Mesendoderm (in vitro differentiated cells): Measurements from ENCODE around the gene CARNS1.

Experiments used
- DNase-seq: peaks from one replicate; pipeline ENCODE4 v3.0.0; 2013
- H2AK5ac ChIP-seq: 2 replicates; pipeline ENCODE4 v1.6.1; 2013; ENCODE audit warnings: low read length, inconsistent platforms
- H2BK120ac ChIP-seq: 2 replicates; pipeline ENCODE4 v1.6.1; 2013; ENCODE audit warnings: low read depth, mild to moderate bottlenecking, low read length, moderate library complexity, mixed read lengths
- H2BK15ac ChIP-seq: replicated peaks from 2 replicates; pipeline ENCODE4 v1.6.1; 2013; ENCODE audit warnings: low read depth, mild to moderate bottlenecking, moderate library complexity
- H2BK5ac ChIP-seq: 2 replicates; pipeline ENCODE4 v1.6.1; 2013; ENCODE audit warnings: low read length, inconsistent platforms
- H3K18ac ChIP-seq: 2 replicates; pipeline ENCODE4 v1.6.1; 2013; ENCODE audit warnings: mild to moderate bottlenecking, low read length, mixed read lengths
- H3K23ac ChIP-seq: one replicate; pipeline ENCODE4 v1.6.1; 2013; ENCODE audit warnings: low read length
- H3K27ac ChIP-seq: 2 replicates; pipeline ENCODE4 v1.5.1; 2013; ENCODE audit warnings: low read depth, mild to moderate bottlenecking, inconsistent platforms, low read length, moderate library complexity
- H3K27me3 ChIP-seq: 2 replicates; pipeline ENCODE4 v1.6.1; 2013; ENCODE audit warnings: low read length, control low read depth, mild to moderate bottlenecking, inconsistent platforms; ENCODE audit not compliant: insufficient read depth, poor library complexity
- H3K36me3 ChIP-seq: 2 replicates; pipeline ENCODE4 v1.6.1; 2013; ENCODE audit warnings: low read length, inconsistent platforms; ENCODE audit not compliant: control insufficient read depth, insufficient read depth
- H3K4ac ChIP-seq: one replicate; pipeline ENCODE4 v1.6.1; 2013; ENCODE audit warnings: low read depth, mild to moderate bottlenecking, low read length, moderate library complexity
- H3K4me1 ChIP-seq: 2 replicates; pipeline ENCODE4 v1.6.1; 2013; ENCODE audit warnings: low read depth, low read length, inconsistent platforms; ENCODE audit not compliant: control insufficient read depth
- H3K4me2 ChIP-seq: 2 replicates; pipeline ENCODE4 v1.6.1; 2013; ENCODE audit warnings: low read length
- H3K4me3 ChIP-seq: 2 replicates; pipeline ENCODE4 v1.5.1; 2013; ENCODE audit warnings: mild to moderate bottlenecking, low read length
- H3K56ac ChIP-seq: one replicate; pipeline ENCODE4 v1.6.1; 2013; ENCODE audit warnings: low read length
- H3K79me1 ChIP-seq: 2 replicates; pipeline ENCODE4 v1.6.1; 2013; ENCODE audit warnings: low read length, inconsistent platforms
- H3K79me2 ChIP-seq: 2 replicates; pipeline ENCODE4 v1.6.1; 2013; ENCODE audit warnings: mild to moderate bottlenecking, low read length; ENCODE audit not compliant: control insufficient read depth, insufficient read depth
- H3K9ac ChIP-seq: 2 replicates; pipeline ENCODE4 v1.6.1; 2013; ENCODE audit warnings: low read length, inconsistent platforms
- H4K5ac ChIP-seq: one replicate; pipeline ENCODE4 v1.6.1; 2013; ENCODE audit warnings: low read length
- H4K8ac ChIP-seq: one replicate; pipeline ENCODE4 v1.6.1; 2013; ENCODE audit warnings: low read depth, mild to moderate bottlenecking, control low read depth, low read length, moderate library complexity
- WGBS: extraction: QIAGEN DNeasy Blood & Tissue Kit; methylation state at CpG from one replicate; pipeline ENCODE4 v1.1.7; 2013; ENCODE audit warnings: low lambda C conversion rate, missing lambda C conversion rate; ENCODE audit not compliant: insufficient coverage; ENCODE audit errors: extremely low coverage; 5-methylcytosine and 5-hydroxymethylcytosine counted together

CARNS1 gene

DNA sequence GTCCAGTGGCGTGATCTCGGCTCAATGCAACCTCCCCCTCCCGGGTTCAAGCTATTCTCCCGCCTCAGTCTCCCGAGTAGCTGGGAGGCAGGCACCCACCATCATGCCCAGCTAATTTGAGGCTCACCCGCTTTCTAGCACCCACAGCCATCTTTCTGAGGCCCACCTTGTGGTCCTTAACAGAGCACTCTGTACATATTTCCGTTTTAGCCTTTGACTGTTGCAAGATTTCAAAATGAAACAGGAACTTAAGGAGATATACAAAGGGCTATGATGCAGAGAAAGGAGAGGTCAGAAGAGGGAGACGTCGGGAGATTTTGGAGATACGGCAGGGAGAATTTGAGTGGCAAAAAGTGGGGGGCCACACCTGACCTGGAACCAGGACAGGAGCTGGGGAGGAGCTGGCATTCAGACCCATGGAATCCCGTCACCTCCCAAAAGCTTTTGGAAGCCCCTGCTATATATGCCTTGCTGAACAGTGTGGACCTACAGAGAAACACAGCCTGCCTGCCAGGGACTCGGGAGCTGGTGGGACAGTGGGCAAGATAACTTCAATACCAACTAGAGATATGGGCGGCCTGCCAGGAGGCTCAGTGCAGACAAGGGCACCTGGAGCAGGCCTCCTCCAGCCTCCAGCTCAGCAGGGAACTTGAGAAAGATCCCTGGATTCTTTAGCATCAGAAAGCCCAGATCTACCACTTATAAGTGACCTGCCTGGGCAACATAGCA is 34.1 kb upstream of the CARNS1 start:
- no peak overlapping the region for H2BK120ac ChIP-seq
- H3K9ac ChIP-seq, result no peak overlapping the region
- H3K36me3 ChIP-seq, result no peaks in the 10 kb centered on the region
- DNase-seq, result no peak
- peaks cover under 1% of the 10 kb centered on the region for H3K4me1 ChIP-seq
- no peak overlapping the region for H3K4me3 ChIP-seq
- no peak overlapping the region for H3K27ac ChIP-seq
- H2AK5ac ChIP-seq, result no peak overlapping the region
- H3K56ac ChIP-seq, result no peak overlapping the region
- H4K5ac ChIP-seq, result no peak overlapping the region
- no peak overlapping the region for H3K23ac ChIP-seq
- H3K79me2 ChIP-seq, result no peaks in the 10 kb centered on the region
- no peaks in the 10 kb centered on the region for H3K27me3 ChIP-seq
- no peak overlapping the region for H2BK15ac ChIP-seq
- H3K18ac ChIP-seq, result no peak overlapping the region
- no peaks in the 10 kb centered on the region for H3K79me1 ChIP-seq
- no CpG with 5 or more reads among the region's 13 CpGs for WGBS
- no peak overlapping the region for H3K4me2 ChIP-seq
- H4K8ac ChIP-seq, result no peak overlapping the region
- no peak overlapping the region for H2BK5ac ChIP-seq
- H3K4ac ChIP-seq, result no peak overlapping the region

DNA sequence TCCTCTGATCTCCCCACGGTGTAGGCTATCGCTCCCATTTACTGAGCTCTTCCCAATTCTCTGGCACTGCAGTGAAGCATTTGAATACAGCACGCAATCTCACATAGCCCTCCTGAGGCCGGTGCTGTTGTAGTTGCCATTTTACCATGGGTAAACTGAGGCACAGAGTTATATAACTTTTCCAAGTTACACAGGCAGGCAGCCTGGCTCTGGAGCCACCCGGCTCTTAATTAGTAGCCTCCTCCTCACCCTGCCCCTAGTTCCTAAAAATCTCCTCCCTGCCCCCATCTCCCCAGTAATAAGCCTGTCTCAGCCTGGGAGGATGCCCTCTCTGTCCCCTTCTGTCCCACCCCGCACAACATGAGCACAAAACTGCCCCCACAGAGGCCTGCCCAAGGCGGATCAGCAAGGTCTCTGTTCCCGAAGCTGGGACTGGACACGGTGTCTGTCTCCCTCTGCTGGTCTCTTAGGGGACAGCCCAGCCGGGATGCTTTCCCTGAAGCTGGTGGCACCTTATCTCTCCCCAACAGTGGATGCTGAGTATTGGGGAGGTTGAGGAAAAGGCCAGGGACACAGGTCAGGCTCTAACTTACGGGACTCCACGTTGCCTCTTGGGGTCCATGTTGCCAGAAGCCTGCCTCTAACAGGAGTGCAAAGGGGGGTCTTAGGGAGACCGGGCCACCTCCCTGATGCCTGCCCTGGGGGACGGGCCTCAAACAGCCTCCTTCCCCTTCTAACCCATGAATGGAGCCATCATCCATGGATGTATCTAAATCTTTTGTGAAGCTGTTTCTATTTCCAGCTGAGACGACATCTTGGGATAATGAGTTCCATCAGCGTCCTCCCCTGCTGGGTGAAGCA is 33.0 kb upstream of the CARNS1 start:
- no peak overlapping the region for H2BK120ac ChIP-seq
- H3K4ac ChIP-seq, result no peak overlapping the region
- H3K36me3 ChIP-seq, result no peaks in the 10 kb centered on the region
- WGBS, result no CpG with 5 or more reads among the region's 16 CpGs
- H3K4me3 ChIP-seq, result no peak overlapping the region
- no peak overlapping the region for H2BK5ac ChIP-seq
- H3K27ac ChIP-seq, result no peak overlapping the region
- no peaks in the 10 kb centered on the region for H3K79me2 ChIP-seq
- H3K79me1 ChIP-seq, result no peaks in the 10 kb centered on the region
- peak overlapping the region; percentile 9 for H3K9ac ChIP-seq
- H3K27me3 ChIP-seq, result no peaks in the 10 kb centered on the region
- H3K23ac ChIP-seq, result no peak overlapping the region
- no peak overlapping the region for H3K4me2 ChIP-seq
- peak; percentile 80 for DNase-seq
- no peak overlapping the region for H2BK15ac ChIP-seq
- H4K8ac ChIP-seq, result no peak overlapping the region
- H3K56ac ChIP-seq, result no peak overlapping the region
- no peak overlapping the region for H3K18ac ChIP-seq
- peaks cover 8% of the 10 kb centered on the region for H3K4me1 ChIP-seq
- H2AK5ac ChIP-seq, result no peak overlapping the region
- no peak overlapping the region for H4K5ac ChIP-seq

DNA sequence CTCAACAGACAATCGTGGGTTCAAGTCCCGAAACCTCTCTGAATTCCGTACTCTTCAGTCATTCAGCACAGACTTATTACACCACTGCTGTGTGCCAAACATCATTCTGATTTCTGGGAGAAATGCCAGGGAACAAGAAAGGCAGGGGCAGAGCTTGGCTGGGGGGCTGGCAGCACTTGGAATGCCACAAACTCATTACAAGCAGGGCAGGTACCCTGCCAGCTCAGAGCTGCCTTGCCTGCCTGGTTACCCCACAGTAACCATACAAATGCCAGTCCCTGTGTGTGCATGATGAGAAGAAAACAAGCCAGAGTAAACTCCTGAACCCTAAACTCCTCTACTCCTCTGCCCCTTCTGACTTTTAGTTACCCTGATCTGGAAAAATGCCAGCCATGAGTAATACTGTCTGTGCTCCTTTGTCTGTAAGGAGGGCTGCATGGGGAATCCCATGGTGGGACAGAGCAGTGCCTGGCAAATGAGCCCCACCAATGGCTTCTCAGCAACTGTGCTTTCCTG is 30.6 kb upstream of the CARNS1 start:
- no peak overlapping the region for H3K4me2 ChIP-seq

GRCh38 chr11:67387069-67387468 is 28.4 kb upstream of the CARNS1 start:
- no peak overlapping the region for H4K5ac ChIP-seq
- H3K23ac ChIP-seq, result no peak overlapping the region
- H3K4me2 ChIP-seq, result no peak overlapping the region
- H3K79me1 ChIP-seq, result peaks cover 4% of the 10 kb centered on the region
- DNase-seq, result peak; percentile 72
- H2BK120ac ChIP-seq, result peak overlapping the region; percentile 33
- peak overlapping the region; percentile 65 for H3K18ac ChIP-seq
- H2AK5ac ChIP-seq, result no peak overlapping the region
- H4K8ac ChIP-seq, result no peak overlapping the region
- peak overlapping the region; percentile 42 for H3K9ac ChIP-seq
- peak overlapping the region; percentile 7 for H2BK5ac ChIP-seq
- no peaks in the 10 kb centered on the region for H3K36me3 ChIP-seq
- H3K27me3 ChIP-seq, result no peaks in the 10 kb centered on the region
- WGBS, result no CpG with 5 or more reads among the region's 9 CpGs
- H3K27ac ChIP-seq, result peak overlapping the region; percentile 81
- H2BK15ac ChIP-seq, result no peak overlapping the region
- H3K4ac ChIP-seq, result peak overlapping the region; percentile 10
- peaks cover 2% of the 10 kb centered on the region for H3K79me2 ChIP-seq
- H3K4me3 ChIP-seq, result no peak overlapping the region
- H3K56ac ChIP-seq, result peak overlapping the region; percentile 67
- H3K4me1 ChIP-seq, result peaks cover 9% of the 10 kb centered on the region

More for the DNA sequence above, 30.6 kb upstream of the CARNS1 start:
- Histone ChIP-seq H2BK120ac (no peak overlapping the region), H2AK5ac (no peak overlapping the region), H3K79me2 (no peaks in the 10 kb centered on the region), H2BK15ac (no peak overlapping the region), H3K36me3 (no peaks in the 10 kb centered on the region), H3K56ac (peak overlapping the region; percentile 25), H3K18ac (no peak overlapping the region), H4K8ac (no peak overlapping the region), H3K4ac (no peak overlapping the region), H3K27me3 (no peaks in the 10 kb centered on the region), H4K5ac (no peak overlapping the region), H3K27ac (no peak overlapping the region), H3K4me1 (peaks cover 9% of the 10 kb centered on the region), H3K79me1 (no peaks in the 10 kb centered on the region), H3K9ac (no peak overlapping the region), H3K23ac (no peak overlapping the region), H2BK5ac (no peak overlapping the region), H3K4me3 (no peak overlapping the region)
- no peak for DNase-seq
- WGBS, result no CpG with 5 or more reads among the region's 3 CpGs

- Histone ChIP-seq H3K4me1 (peaks cover 9% of the 10 kb centered on the region), H4K8ac (no peak overlapping the region), H3K9ac (peak overlapping the region; percentile 42), H2AK5ac (no peak overlapping the region), H2BK120ac (no peak overlapping the region), H3K4me3 (no peak overlapping the region), H3K56ac (peak overlapping the region; percentile 58), H2BK5ac (peak overlapping the region; percentile 7), H2BK15ac (no peak overlapping the region), H3K27ac (peak overlapping the region; percentile 81), H3K4ac (no peak overlapping the region), H3K79me1 (peaks cover 5% of the 10 kb centered on the region), H4K5ac (no peak overlapping the region), H3K79me2 (peaks cover 3% of the 10 kb centered on the region), H3K18ac (no peak overlapping the region), H3K36me3 (no peaks in the 10 kb centered on the region), H3K27me3 (no peaks in the 10 kb centered on the region), H3K4me2 (no peak overlapping the region), H3K23ac (no peak overlapping the region)
- no CpG with 5 or more reads among the region's 6 CpGs for WGBS
- DNase-seq, result no peak
Observed at GRCh38 chr11:67387518-67387917, 28.0 kb upstream of the CARNS1 start.
